HEK293 (cell line): ENCODE data around the gene CABLES2.
A peak's percentile ranks its signal among the peaks of the same experiment; 100 is the strongest.

Experiments
- GLIS1 ChIP-seq: fragments of 450-650 bp; formaldehyde crosslinking; IDR thresholded peaks from 2 replicates; pipeline ENCODE4 v1.5.1; 2016; ENCODE audit warnings: missing biosample characterization, missing genetic modification characterization
- KLF7 ChIP-seq: fragments of 450-650 bp; formaldehyde crosslinking; IDR thresholded peaks from 2 replicates; pipeline ENCODE4 v1.5.1; 2016; ENCODE audit warnings: missing biosample characterization, missing genetic modification characterization, borderline replicate concordance
- KLF9 ChIP-seq: fragments of 450-650 bp; formaldehyde crosslinking; IDR thresholded peaks from 2 replicates; pipeline ENCODE4 v1.5.1; 2016; ENCODE audit warnings: missing biosample characterization, missing genetic modification characterization, low read depth
- MZF1 ChIP-seq: fragments of 450-650 bp; formaldehyde crosslinking; IDR thresholded peaks from 2 replicates; pipeline ENCODE4 v1.5.1; 2017; ENCODE audit warnings: missing biosample characterization, missing genetic modification characterization, borderline replicate concordance
- RBAK ChIP-seq: fragments of 450-650 bp; formaldehyde crosslinking; IDR thresholded peaks from 2 replicates; pipeline ENCODE4 v1.5.1; 2016; ENCODE audit warnings: missing biosample characterization, missing genetic modification characterization
- ZBTB20 ChIP-seq: fragments of 450-650 bp; formaldehyde crosslinking; IDR thresholded peaks from 2 replicates; pipeline ENCODE4 v1.5.1; 2016; ENCODE audit warnings: missing biosample characterization, missing genetic modification characterization
- ZEB2 ChIP-seq: fragments of 450-650 bp; formaldehyde crosslinking; IDR thresholded peaks from 2 replicates; pipeline ENCODE4 v1.5.1; 2016; ENCODE audit warnings: missing biosample characterization, missing genetic modification characterization
- ZFP37 ChIP-seq: fragments of 450-650 bp; formaldehyde crosslinking; IDR thresholded peaks from 2 replicates; pipeline ENCODE4 v1.5.1; 2016; ENCODE audit warnings: missing biosample characterization, missing genetic modification characterization
- ZIC2 ChIP-seq: fragments of 450-650 bp; formaldehyde crosslinking; IDR thresholded peaks from 2 replicates; pipeline ENCODE4 v1.5.1; 2016; ENCODE audit warnings: missing biosample characterization, missing genetic modification characterization
- ZNF121 ChIP-seq: fragments of 450-650 bp; formaldehyde crosslinking; IDR thresholded peaks from 2 replicates; pipeline ENCODE4 v1.5.1; 2016; ENCODE audit warnings: missing biosample characterization, missing genetic modification characterization
- ZNF140 ChIP-seq: fragments of 450-650 bp; formaldehyde crosslinking; IDR thresholded peaks from 2 replicates; pipeline ENCODE4 v1.5.1; 2016; ENCODE audit warnings: missing biosample characterization, missing genetic modification characterization
- ZNF175 ChIP-seq: fragments of 450-650 bp; formaldehyde crosslinking; IDR thresholded peaks from 2 replicates; pipeline ENCODE4 v1.5.1; 2016; ENCODE audit warnings: missing biosample characterization, missing genetic modification characterization
- ZNF248 ChIP-seq: fragments of 450-650 bp; formaldehyde crosslinking; IDR thresholded peaks from 2 replicates; pipeline ENCODE4 v1.5.1; 2017; ENCODE audit warnings: missing biosample characterization, missing genetic modification characterization
- ZNF266 ChIP-seq: fragments of 450-650 bp; formaldehyde crosslinking; IDR thresholded peaks from 2 replicates; pipeline ENCODE4 v1.5.1; 2016; ENCODE audit warnings: missing biosample characterization, missing genetic modification characterization, low read depth
- ZNF274 ChIP-seq, 2 experiments: fragments of 200-500 bp in 1 of 2; fragments of 450-650 bp in 1 of 2; sonication (Bioruptor generic) in 1 of 2; formaldehyde crosslinking in 1 of 2; IDR thresholded peaks; 2 replicates each; pipeline versions ENCODE4 v1.5.1 to v1.6.1; 2014 to 2016; ENCODE audit warnings: borderline replicate concordance in 1 of 2, inconsistent platforms in 1 of 2, low read length in 1 of 2, missing biosample characterization in 1 of 2, missing genetic modification characterization in 1 of 2
- ZNF394 ChIP-seq: fragments of 450-650 bp; formaldehyde crosslinking; IDR thresholded peaks from 2 replicates; pipeline ENCODE4 v1.5.1; 2016; ENCODE audit warnings: missing biosample characterization, missing genetic modification characterization, mild to moderate bottlenecking, moderate library complexity, borderline replicate concordance
- ZNF48 ChIP-seq: fragments of 450-650 bp; formaldehyde crosslinking; IDR thresholded peaks from 2 replicates; pipeline ENCODE4 v1.5.1; 2016; ENCODE audit warnings: missing biosample characterization, missing genetic modification characterization
- ZNF501 ChIP-seq: fragments of 450-650 bp; formaldehyde crosslinking; IDR thresholded peaks from 2 replicates; pipeline ENCODE4 v1.5.1; 2016; ENCODE audit warnings: missing biosample characterization, missing genetic modification characterization
- ZNF514 ChIP-seq: fragments of 450-650 bp; formaldehyde crosslinking; IDR thresholded peaks from 2 replicates; pipeline ENCODE4 v1.5.1; 2016; ENCODE audit warnings: missing biosample characterization, missing genetic modification characterization
- ZNF548 ChIP-seq: fragments of 450-650 bp; formaldehyde crosslinking; IDR thresholded peaks from 2 replicates; pipeline ENCODE4 v1.5.1; 2016; ENCODE audit warnings: missing biosample characterization, missing genetic modification characterization
- ZNF768 ChIP-seq: fragments of 450-650 bp; formaldehyde crosslinking; IDR thresholded peaks from 2 replicates; pipeline ENCODE4 v1.5.1; 2018; ENCODE audit warnings: missing biosample characterization, mild to moderate bottlenecking, missing genetic modification characterization
- ZNF785 ChIP-seq: fragments of 450-650 bp; formaldehyde crosslinking; IDR thresholded peaks from 2 replicates; pipeline ENCODE4 v1.5.1; 2016; ENCODE audit warnings: missing biosample characterization, missing genetic modification characterization
- TF ChIP-seq, protein P1 (sequence below): fragments of 450-650 bp; formaldehyde crosslinking; IDR thresholded peaks from 2 replicates; pipeline ENCODE4 v1.5.1; 2016; ENCODE audit warnings: missing biosample characterization, missing genetic modification characterization, borderline replicate concordance
- TF ChIP-seq, protein P2 (sequence below): fragments of 450-650 bp; formaldehyde crosslinking; IDR thresholded peaks from 2 replicates; pipeline ENCODE4 v1.5.1; 2016; ENCODE audit warnings: missing biosample characterization, missing genetic modification characterization
- TF ChIP-seq, protein P3 (sequence below): fragments of 450-650 bp; formaldehyde crosslinking; conservative IDR thresholded peaks from 2 replicates; pipeline ENCODE4 v1.5.1; 2016; ENCODE audit warnings: low read depth, missing biosample characterization, missing genetic modification characterization
- TF ChIP-seq, protein P4 (sequence below): fragments of 450-650 bp; formaldehyde crosslinking; IDR thresholded peaks from 2 replicates; pipeline ENCODE4 v1.5.1; 2016; ENCODE audit warnings: missing biosample characterization, missing genetic modification characterization

Gene CABLES2

GRCh38 chr20:62365814-62366369 lies 41.2 kb downstream of the CABLES2 start (continued):
- TF ChIP-seq, protein P1, sequence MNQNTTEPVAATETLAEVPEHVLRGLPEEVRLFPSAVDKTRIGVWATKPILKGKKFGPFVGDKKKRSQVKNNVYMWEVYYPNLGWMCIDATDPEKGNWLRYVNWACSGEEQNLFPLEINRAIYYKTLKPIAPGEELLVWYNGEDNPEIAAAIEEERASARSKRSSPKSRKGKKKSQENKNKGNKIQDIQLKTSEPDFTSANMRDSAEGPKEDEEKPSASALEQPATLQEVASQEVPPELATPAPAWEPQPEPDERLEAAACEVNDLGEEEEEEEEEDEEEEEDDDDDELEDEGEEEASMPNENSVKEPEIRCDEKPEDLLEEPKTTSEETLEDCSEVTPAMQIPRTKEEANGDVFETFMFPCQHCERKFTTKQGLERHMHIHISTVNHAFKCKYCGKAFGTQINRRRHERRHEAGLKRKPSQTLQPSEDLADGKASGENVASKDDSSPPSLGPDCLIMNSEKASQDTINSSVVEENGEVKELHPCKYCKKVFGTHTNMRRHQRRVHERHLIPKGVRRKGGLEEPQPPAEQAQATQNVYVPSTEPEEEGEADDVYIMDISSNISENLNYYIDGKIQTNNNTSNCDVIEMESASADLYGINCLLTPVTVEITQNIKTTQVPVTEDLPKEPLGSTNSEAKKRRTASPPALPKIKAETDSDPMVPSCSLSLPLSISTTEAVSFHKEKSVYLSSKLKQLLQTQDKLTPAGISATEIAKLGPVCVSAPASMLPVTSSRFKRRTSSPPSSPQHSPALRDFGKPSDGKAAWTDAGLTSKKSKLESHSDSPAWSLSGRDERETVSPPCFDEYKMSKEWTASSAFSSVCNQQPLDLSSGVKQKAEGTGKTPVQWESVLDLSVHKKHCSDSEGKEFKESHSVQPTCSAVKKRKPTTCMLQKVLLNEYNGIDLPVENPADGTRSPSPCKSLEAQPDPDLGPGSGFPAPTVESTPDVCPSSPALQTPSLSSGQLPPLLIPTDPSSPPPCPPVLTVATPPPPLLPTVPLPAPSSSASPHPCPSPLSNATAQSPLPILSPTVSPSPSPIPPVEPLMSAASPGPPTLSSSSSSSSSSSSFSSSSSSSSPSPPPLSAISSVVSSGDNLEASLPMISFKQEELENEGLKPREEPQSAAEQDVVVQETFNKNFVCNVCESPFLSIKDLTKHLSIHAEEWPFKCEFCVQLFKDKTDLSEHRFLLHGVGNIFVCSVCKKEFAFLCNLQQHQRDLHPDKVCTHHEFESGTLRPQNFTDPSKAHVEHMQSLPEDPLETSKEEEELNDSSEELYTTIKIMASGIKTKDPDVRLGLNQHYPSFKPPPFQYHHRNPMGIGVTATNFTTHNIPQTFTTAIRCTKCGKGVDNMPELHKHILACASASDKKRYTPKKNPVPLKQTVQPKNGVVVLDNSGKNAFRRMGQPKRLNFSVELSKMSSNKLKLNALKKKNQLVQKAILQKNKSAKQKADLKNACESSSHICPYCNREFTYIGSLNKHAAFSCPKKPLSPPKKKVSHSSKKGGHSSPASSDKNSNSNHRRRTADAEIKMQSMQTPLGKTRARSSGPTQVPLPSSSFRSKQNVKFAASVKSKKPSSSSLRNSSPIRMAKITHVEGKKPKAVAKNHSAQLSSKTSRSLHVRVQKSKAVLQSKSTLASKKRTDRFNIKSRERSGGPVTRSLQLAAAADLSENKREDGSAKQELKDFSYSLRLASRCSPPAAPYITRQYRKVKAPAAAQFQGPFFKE (tag by site-specific recombination): no peak
- no peak for TF ChIP-seq ZNF501 (tag by site-specific recombination)
- TF ChIP-seq ZNF548 (tag by site-specific recombination): no peak
- TF ChIP-seq ZNF121 (tag by site-specific recombination): no peak
- no peak; the same call in 1 of the 2 replicates for TF ChIP-seq ZEB2
- TF ChIP-seq ZBTB20 (tag by site-specific recombination): 0 out of 2 replicates have a peak, but pooled peaks have one; percentile 59
- TF ChIP-seq RBAK: no peak
- TF ChIP-seq, protein P2, sequence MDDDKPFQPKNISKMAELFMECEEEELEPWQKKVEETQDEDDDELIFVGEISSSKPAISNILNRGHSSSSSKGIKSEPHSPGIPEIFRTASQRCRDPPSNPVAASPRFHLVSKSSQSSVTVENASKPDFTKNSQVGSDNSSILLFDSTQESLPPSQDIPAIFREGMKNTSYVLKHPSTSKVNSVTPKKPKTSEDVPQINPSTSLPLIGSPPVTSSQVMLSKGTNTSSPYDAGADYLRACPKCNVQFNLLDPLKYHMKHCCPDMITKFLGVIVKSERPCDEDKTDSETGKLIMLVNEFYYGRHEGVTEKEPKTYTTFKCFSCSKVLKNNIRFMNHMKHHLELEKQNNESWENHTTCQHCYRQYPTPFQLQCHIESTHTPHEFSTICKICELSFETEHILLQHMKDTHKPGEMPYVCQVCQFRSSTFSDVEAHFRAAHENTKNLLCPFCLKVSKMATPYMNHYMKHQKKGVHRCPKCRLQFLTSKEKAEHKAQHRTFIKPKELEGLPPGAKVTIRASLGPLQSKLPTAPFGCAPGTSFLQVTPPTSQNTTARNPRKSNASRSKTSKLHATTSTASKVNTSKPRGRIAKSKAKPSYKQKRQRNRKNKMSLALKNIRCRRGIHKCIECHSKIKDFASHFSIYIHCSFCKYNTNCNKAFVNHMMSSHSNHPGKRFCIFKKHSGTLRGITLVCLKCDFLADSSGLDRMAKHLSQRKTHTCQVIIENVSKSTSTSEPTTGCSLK (tag by site-specific recombination): no peak
- no peak for TF ChIP-seq ZNF514 (tag by site-specific recombination)
- TF ChIP-seq ZNF175 (tag by site-specific recombination): no peak
- no peak for TF ChIP-seq ZNF266 (tag by site-specific recombination)
- no peak for TF ChIP-seq ZNF768 (tag by site-specific recombination)
- no peak for TF ChIP-seq ZNF48 (tag by site-specific recombination)
- TF ChIP-seq KLF7 (tag by site-specific recombination): peak; percentile 56; the same call in 1 of the 2 replicates
- TF ChIP-seq ZNF274 (IDR thresholded peaks at IDR 0.05; ENCODE audit: low read length): no peak
- no peak for TF ChIP-seq ZNF274 (tag by site-specific recombination; IDR thresholded peaks at IDR 0.05; ENCODE audit: borderline replicate concordance)
- TF ChIP-seq, protein P3, sequence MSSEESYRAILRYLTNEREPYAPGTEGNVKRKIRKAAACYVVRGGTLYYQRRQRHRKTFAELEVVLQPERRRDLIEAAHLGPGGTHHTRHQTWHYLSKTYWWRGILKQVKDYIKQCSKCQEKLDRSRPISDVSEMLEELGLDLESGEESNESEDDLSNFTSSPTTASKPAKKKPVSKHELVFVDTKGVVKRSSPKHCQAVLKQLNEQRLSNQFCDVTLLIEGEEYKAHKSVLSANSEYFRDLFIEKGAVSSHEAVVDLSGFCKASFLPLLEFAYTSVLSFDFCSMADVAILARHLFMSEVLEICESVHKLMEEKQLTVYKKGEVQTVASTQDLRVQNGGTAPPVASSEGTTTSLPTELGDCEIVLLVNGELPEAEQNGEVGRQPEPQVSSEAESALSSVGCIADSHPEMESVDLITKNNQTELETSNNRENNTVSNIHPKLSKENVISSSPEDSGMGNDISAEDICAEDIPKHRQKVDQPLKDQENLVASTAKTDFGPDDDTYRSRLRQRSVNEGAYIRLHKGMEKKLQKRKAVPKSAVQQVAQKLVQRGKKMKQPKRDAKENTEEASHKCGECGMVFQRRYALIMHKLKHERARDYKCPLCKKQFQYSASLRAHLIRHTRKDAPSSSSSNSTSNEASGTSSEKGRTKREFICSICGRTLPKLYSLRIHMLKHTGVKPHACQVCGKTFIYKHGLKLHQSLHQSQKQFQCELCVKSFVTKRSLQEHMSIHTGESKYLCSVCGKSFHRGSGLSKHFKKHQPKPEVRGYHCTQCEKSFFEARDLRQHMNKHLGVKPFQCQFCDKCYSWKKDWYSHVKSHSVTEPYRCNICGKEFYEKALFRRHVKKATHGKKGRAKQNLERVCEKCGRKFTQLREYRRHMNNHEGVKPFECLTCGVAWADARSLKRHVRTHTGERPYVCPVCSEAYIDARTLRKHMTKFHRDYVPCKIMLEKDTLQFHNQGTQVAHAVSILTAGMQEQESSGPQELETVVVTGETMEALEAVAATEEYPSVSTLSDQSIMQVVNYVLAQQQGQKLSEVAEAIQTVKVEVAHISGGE (tag by site-specific recombination): no peak
- TF ChIP-seq, protein P4, sequence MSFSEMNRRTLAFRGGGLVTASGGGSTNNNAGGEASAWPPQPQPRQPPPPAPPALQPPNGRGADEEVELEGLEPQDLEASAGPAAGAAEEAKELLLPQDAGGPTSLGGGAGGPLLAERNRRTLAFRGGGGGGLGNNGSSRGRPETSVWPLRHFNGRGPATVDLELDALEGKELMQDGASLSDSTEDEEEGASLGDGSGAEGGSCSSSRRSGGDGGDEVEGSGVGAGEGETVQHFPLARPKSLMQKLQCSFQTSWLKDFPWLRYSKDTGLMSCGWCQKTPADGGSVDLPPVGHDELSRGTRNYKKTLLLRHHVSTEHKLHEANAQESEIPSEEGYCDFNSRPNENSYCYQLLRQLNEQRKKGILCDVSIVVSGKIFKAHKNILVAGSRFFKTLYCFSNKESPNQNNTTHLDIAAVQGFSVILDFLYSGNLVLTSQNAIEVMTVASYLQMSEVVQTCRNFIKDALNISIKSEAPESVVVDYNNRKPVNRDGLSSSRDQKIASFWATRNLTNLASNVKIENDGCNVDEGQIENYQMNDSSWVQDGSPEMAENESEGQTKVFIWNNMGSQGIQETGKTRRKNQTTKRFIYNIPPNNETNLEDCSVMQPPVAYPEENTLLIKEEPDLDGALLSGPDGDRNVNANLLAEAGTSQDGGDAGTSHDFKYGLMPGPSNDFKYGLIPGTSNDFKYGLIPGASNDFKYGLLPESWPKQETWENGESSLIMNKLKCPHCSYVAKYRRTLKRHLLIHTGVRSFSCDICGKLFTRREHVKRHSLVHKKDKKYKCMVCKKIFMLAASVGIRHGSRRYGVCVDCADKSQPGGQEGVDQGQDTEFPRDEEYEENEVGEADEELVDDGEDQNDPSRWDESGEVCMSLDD: peak; percentile 79
- no peak for TF ChIP-seq ZNF248 (tag by site-specific recombination)
- TF ChIP-seq KLF9 (tag by site-specific recombination): peak; percentile 87
- peak; percentile 100 for TF ChIP-seq ZNF394 (tag by site-specific recombination)
- peak; percentile 95; the same call in 1 of the 2 replicates for TF ChIP-seq GLIS1 (tag by site-specific recombination)
- peak; percentile 65 for TF ChIP-seq ZIC2 (tag by site-specific recombination)
- no peak for TF ChIP-seq ZNF785
- 0 out of 2 replicates have a peak, but pooled peaks have one; percentile 42 for TF ChIP-seq MZF1 (tag by site-specific recombination)
- TF ChIP-seq ZNF140 (tag by site-specific recombination): no peak
- no peak for TF ChIP-seq ZFP37 (tag by site-specific recombination)
